A673 (cell line): ENCODE results near the gene DCLK2.

Experiments used
- CTCF ChIP-seq: fragments of 300-800, 200-600 bp; sonication (generic); conservative IDR thresholded peaks from 2 replicates; pipeline ENCODE4 v1.5.1; 2017; ENCODE audit warnings: low read depth, mild to moderate bottlenecking, antibody characterized with exemption, low read length, moderate library complexity, mixed read lengths
- EZH2 ChIP-seq: fragments of 200-600 bp; sonication (generic); IDR thresholded peaks from 2 replicates; pipeline ENCODE4 v1.6.1; 2017; ENCODE audit warnings: borderline replicate concordance, low read depth, mild to moderate bottlenecking, mixed read lengths, antibody characterized with exemption, low read length; ENCODE audit not compliant: poor library complexity, severe bottlenecking

- no peak for TF ChIP-seq CTCF
- no peak for TF ChIP-seq EZH2
These were observed 224.3 kb downstream of the DCLK2 start for GRCh38 chr4:150302553-150302952.
